ENCODE results near the gene TREX2. TPM values are rescaled to one million over a fixed set of nuclear protein-coding genes. Genes with fewer than 3 reads are reported as not detected.

TREX2 gene
- polyA plus RNA-seq, 1 donor (not counting 4 experiments of a cell fraction or from before 2014, with no cell fraction given), result 0.31 TPM

DNA sequence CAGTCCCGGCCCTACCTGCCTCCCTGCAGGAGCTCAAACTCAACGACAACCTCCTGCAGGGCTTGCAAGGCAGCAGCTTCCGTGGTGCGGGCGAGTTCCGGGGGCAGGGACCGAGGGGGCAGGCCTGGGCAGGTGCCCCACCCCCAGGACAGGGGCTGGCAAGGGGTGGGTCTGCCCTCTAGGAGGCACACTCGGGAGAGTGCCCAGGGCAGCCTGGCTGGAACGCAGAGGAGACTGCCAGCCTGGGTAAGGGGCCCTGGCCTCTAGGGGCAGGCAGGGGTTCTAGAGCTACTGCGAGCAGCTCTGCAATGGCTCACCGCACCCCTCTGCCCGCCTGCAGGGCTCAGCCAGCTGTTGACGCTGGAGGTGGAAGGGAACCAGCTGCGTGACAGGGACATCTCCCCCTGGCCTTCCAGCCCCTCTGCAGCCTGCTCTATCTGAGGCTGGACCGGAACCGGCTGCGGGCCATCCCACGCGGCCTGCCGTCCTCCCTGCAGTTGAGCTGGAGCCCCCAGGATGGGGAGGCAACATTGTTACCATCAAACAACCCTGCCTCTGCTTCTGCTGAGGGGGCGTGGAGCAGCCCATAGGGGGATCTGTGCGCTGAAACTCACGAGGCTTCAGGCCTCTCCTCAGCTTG is 36.6 kb upstream of the TREX2 start:
- TF ChIP-seq EZH2 (IDR thresholded peaks at IDR 0.05; ENCODE audit: low read length), result no peak
- TF ChIP-seq, protein P1, sequence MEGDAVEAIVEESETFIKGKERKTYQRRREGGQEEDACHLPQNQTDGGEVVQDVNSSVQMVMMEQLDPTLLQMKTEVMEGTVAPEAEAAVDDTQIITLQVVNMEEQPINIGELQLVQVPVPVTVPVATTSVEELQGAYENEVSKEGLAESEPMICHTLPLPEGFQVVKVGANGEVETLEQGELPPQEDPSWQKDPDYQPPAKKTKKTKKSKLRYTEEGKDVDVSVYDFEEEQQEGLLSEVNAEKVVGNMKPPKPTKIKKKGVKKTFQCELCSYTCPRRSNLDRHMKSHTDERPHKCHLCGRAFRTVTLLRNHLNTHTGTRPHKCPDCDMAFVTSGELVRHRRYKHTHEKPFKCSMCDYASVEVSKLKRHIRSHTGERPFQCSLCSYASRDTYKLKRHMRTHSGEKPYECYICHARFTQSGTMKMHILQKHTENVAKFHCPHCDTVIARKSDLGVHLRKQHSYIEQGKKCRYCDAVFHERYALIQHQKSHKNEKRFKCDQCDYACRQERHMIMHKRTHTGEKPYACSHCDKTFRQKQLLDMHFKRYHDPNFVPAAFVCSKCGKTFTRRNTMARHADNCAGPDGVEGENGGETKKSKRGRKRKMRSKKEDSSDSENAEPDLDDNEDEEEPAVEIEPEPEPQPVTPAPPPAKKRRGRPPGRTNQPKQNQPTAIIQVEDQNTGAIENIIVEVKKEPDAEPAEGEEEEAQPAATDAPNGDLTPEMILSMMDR (optimal IDR thresholded peaks at IDR 0.05 in 1 of 3, IDR thresholded peaks at IDR 0.05 in 1 of 3, conservative IDR thresholded peaks at IDR 0.05 in 1 of 3; ENCODE audit: extremely low read depth in 1 of 3, insufficient read depth in 2 of 3, low read length in 3 of 3), result no peak
- no peaks in the 10 kb centered on the region for H3K9me3 ChIP-seq (ENCODE audit: control insufficient read depth, low read depth, low read length)
- H3K4me3 ChIP-seq (ENCODE audit: control insufficient read depth in 2 of 3, extremely low read depth in 1 of 3, insufficient read depth in 2 of 3, low read depth in 1 of 3, low read length in 3 of 3), result no peak overlapping the region
- dilution Hi-C loops (cut with MboI; ENCODE audit: extremely low pct_ligation_motif_present, low sequenced_read_pairs), result no loop called here
- H3K36me3 ChIP-seq (ENCODE audit: control insufficient read depth in 2 of 2, extremely low read depth in 1 of 2, insufficient read depth in 2 of 2, low read length in 2 of 2), result no peaks in the 10 kb centered on the region
- H2AFZ ChIP-seq (ENCODE audit: control insufficient read depth, low read length), result no peak overlapping the region
- no peak overlapping the region for H3K27ac ChIP-seq (ENCODE audit: control insufficient read depth, insufficient read depth, low read length)
- no peaks in the 10 kb centered on the region for H3K79me2 ChIP-seq (ENCODE audit: control insufficient read depth, insufficient read depth, low read length)
- FAIRE-seq, result no peak
- H3K9ac ChIP-seq (ENCODE audit: control insufficient read depth, extremely low read depth, insufficient read depth, low read length), result no peak overlapping the region
- H3K4me2 ChIP-seq (ENCODE audit: control insufficient read depth, extremely low read depth, insufficient read depth, low read depth, low read length), result no peak overlapping the region
- DNase-seq (ENCODE audit: low read depth, low spot score), result no peak
- no peaks in the 10 kb centered on the region for H3K9me1 ChIP-seq (ENCODE audit: control insufficient read depth, extremely low read depth, insufficient read depth, low read length)
- H4K20me1 ChIP-seq (ENCODE audit: control insufficient read depth, extremely low read depth, insufficient read depth, low read length), result no peaks in the 10 kb centered on the region
- peaks cover 5% of the 10 kb centered on the region for H3K4me1 ChIP-seq (ENCODE audit: control insufficient read depth, extremely low read depth, insufficient read depth, low read length)
- H3K27me3 ChIP-seq (ENCODE audit: control insufficient read depth, extremely low read depth, insufficient read depth, low read length), result peaks cover 3% of the 10 kb centered on the region

DNA sequence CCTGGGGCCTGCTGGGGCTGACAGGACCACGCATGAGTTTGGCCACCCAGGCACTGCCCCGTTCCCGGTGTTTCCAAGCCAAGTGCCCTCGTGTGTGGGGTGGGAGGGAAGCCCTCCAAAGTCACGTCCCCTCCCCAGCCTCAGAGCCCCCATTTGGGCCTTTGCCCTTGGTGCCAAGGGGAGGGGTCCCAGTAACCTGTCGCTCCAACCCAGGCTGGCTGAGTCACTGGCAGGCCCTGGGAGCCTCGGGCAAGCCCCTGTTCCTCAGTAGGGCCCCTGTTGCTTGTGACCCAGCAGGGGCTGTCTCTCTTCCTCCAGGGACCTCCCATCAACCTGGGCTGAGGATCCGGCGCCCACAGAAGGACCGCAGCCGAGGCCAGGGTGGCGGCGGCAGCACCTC is 35.2 kb upstream of the TREX2 start:
- H3K4me1 ChIP-seq (ENCODE audit: control insufficient read depth, extremely low read depth, insufficient read depth, low read length), result peaks cover 5% of the 10 kb centered on the region
- no peak overlapping the region for H3K4me3 ChIP-seq (ENCODE audit: control insufficient read depth in 2 of 3, extremely low read depth in 1 of 3, insufficient read depth in 2 of 3, low read depth in 1 of 3, low read length in 3 of 3)
- H3K27ac ChIP-seq (ENCODE audit: control insufficient read depth, insufficient read depth, low read length), result no peak overlapping the region
- no peaks in the 10 kb centered on the region for H3K9me3 ChIP-seq (ENCODE audit: control insufficient read depth, low read depth, low read length)
- FAIRE-seq, result no peak
- no peak overlapping the region for H3K4me2 ChIP-seq (ENCODE audit: control insufficient read depth, extremely low read depth, insufficient read depth, low read depth, low read length)
- peaks cover 3% of the 10 kb centered on the region for H3K27me3 ChIP-seq (ENCODE audit: control insufficient read depth, extremely low read depth, insufficient read depth, low read length)
- no peaks in the 10 kb centered on the region for H3K36me3 ChIP-seq (ENCODE audit: control insufficient read depth in 2 of 2, extremely low read depth in 1 of 2, insufficient read depth in 2 of 2, low read length in 2 of 2)
- TF ChIP-seq, protein P1 (optimal IDR thresholded peaks at IDR 0.05 in 1 of 3, IDR thresholded peaks at IDR 0.05 in 1 of 3, conservative IDR thresholded peaks at IDR 0.05 in 1 of 3; ENCODE audit: extremely low read depth in 1 of 3, insufficient read depth in 2 of 3, low read length in 3 of 3), result no peak
- no peak for TF ChIP-seq EZH2 (IDR thresholded peaks at IDR 0.05; ENCODE audit: low read length)
- H4K20me1 ChIP-seq (ENCODE audit: control insufficient read depth, extremely low read depth, insufficient read depth, low read length), result no peaks in the 10 kb centered on the region
- no peaks in the 10 kb centered on the region for H3K79me2 ChIP-seq (ENCODE audit: control insufficient read depth, insufficient read depth, low read length)
- no peak overlapping the region for H2AFZ ChIP-seq (ENCODE audit: control insufficient read depth, low read length)
- dilution Hi-C loops (cut with MboI; ENCODE audit: extremely low pct_ligation_motif_present, low sequenced_read_pairs), result no loop called here
- H3K9ac ChIP-seq (ENCODE audit: control insufficient read depth, extremely low read depth, insufficient read depth, low read length), result no peak overlapping the region
- no peak for DNase-seq (ENCODE audit: low read depth, low spot score)
- no peaks in the 10 kb centered on the region for H3K9me1 ChIP-seq (ENCODE audit: control insufficient read depth, extremely low read depth, insufficient read depth, low read length)
